GM19240 (cell line): ENCODE results near the gene B4GALT5.

Experiments
- DNase-seq: peaks from one replicate; pipeline ENCODE4 v3.0.0; 2011; ENCODE audit warnings: low spot score; ENCODE audit not compliant: insufficient read length

B4GALT5 gene

GRCh38 chr20:49701241-49701790 is 12.4 kb downstream of the B4GALT5 start:
- DNase-seq: no peak

- DNase-seq: no peak
These were observed 13.1 kb downstream of the B4GALT5 start for GRCh38 chr20:49700411-49701185.

- no peak for DNase-seq
These were observed 14.3 kb downstream of the B4GALT5 start for GRCh38 chr20:49699200-49699992.

- no peak for DNase-seq
These were observed 15.2 kb downstream of the B4GALT5 start for GRCh38 chr20:49698477-49698876.

GRCh38 chr20:49697071-49697470 is 16.6 kb downstream of the B4GALT5 start:
- no peak for DNase-seq

GRCh38 chr20:49696594-49696993 is 17.1 kb downstream of the B4GALT5 start:
- DNase-seq: no peak

- no peak for DNase-seq
These were observed 17.8 kb downstream of the B4GALT5 start for GRCh38 chr20:49695830-49696229.

- no peak for DNase-seq
These were observed 19.1 kb downstream of the B4GALT5 start for GRCh38 chr20:49694450-49695071.

GRCh38 chr20:49693435-49694171 is 20.1 kb downstream of the B4GALT5 start:
- DNase-seq: no peak

GRCh38 chr20:49692941-49693340 is 20.7 kb downstream of the B4GALT5 start:
- DNase-seq: no peak

- DNase-seq: no peak
These were observed 21.7 kb downstream of the B4GALT5 start for GRCh38 chr20:49691818-49692568.

GRCh38 chr20:49690899-49691620 is 22.6 kb downstream of the B4GALT5 start:
- DNase-seq: no peak

GRCh38 chr20:49687595-49688567 is 25.8 kb downstream of the B4GALT5 start:
- DNase-seq: no peak

GRCh38 chr20:49685809-49686208 is 27.9 kb downstream of the B4GALT5 start:
- DNase-seq: no peak

- DNase-seq: no peak
These were observed 28.5 kb downstream of the B4GALT5 start for GRCh38 chr20:49685161-49685601.

- DNase-seq: no peak
These were observed 29.2 kb downstream of the B4GALT5 start for GRCh38 chr20:49684335-49684997.

- no peak for DNase-seq
These were observed 30.9 kb downstream of the B4GALT5 start for GRCh38 chr20:49682798-49683197.

GRCh38 chr20:49682278-49682677 is 31.4 kb downstream of the B4GALT5 start:
- no peak for DNase-seq
